ENCODE results near the gene TMEM131L. TPM values are rescaled to one million over a fixed set of nuclear protein-coding genes. Genes with fewer than 3 reads are reported as not detected.
A peak's percentile ranks its signal among the peaks of the same experiment; 100 is the strongest.

Gene TMEM131L
- total RNA-seq, 4 donors from 2014 or later, result 17.7 to 43.9 (median 24.8) TPM

- peak; percentile 71 for ATAC-seq (ENCODE audit: low FRiP score)
- no peak for DNase-seq (ENCODE audit: low spot score)
- TF ChIP-seq CTCF (IDR thresholded peaks at IDR 0.05), result no peak
Measured at GRCh38 chr4:153471698-153472093, 5.5 kb downstream of the TMEM131L start.

GRCh38 chr4:153472122-153473037 lies 6.2 kb downstream of the TMEM131L start:
- TF ChIP-seq CTCF (IDR thresholded peaks at IDR 0.05), result no peak
- ATAC-seq (ENCODE audit: low FRiP score), result no peak
- no peak for DNase-seq (ENCODE audit: low spot score)

GRCh38 chr4:153474251-153474650 lies 8.1 kb downstream of the TMEM131L start:
- DNase-seq (ENCODE audit: low spot score), result no peak
- no peak for ATAC-seq (ENCODE audit: low FRiP score)
- TF ChIP-seq CTCF (IDR thresholded peaks at IDR 0.05), result no peak

GRCh38 chr4:153476829-153477574 lies 10.8 kb downstream of the TMEM131L start:
- DNase-seq (ENCODE audit: low spot score) (no peak), ATAC-seq (ENCODE audit: low FRiP score) (peak; percentile 45)

GRCh38 chr4:153479101-153479500 lies 12.9 kb downstream of the TMEM131L start:
- ATAC-seq (ENCODE audit: low FRiP score) (no peak), DNase-seq (ENCODE audit: low spot score) (no peak)
- no peak for TF ChIP-seq CTCF (IDR thresholded peaks at IDR 0.05)

More at GRCh38 chr4:153476829-153477574, 10.8 kb downstream of the TMEM131L start:
- no peak for TF ChIP-seq CTCF (IDR thresholded peaks at IDR 0.05)

- ATAC-seq (ENCODE audit: low FRiP score) (no peak), DNase-seq (ENCODE audit: low spot score) (no peak)
- no peak for TF ChIP-seq CTCF (IDR thresholded peaks at IDR 0.05)
Measured at GRCh38 chr4:153480704-153481103, 14.5 kb downstream of the TMEM131L start.
